Vagina (tissue), 2 donors: Measurements from ENCODE around the gene NDST1. TPM values are rescaled to one million over a fixed set of nuclear protein-coding genes. Genes with fewer than 3 reads are reported as not detected.

Source experiments
- DNase-seq, 2 donors: peaks; one replicate each; pipeline ENCODE4 v3.0.0-alpha.2; 2017; ENCODE audit errors: extremely low spot score in 2 of 2
- H3K27ac ChIP-seq: fragments of 200-600 bp; sonication (generic); one replicate; pipeline ENCODE4 v1.5.1; 2019
- H3K27me3 ChIP-seq: fragments of 200-600 bp; sonication (generic); one replicate; pipeline ENCODE4 v1.5.1; 2019
- H3K36me3 ChIP-seq, 2 donors: fragments of 200-600 bp; sonication (generic); one replicate each; pipeline ENCODE4 v1.5.1; 2017 to 2019
- H3K4me1 ChIP-seq: fragments of 200-600 bp; sonication (generic); one replicate; pipeline ENCODE4 v1.5.1; 2019
- H3K4me3 ChIP-seq, 2 donors: fragments of 200-600 bp; sonication (generic); 1 replicate in 1 of 2; 2 replicates in 1 of 2; pipeline ENCODE4 v1.5.1; 2016 to 2019
- H3K9me3 ChIP-seq: fragments of 200-600 bp; sonication (generic); one replicate; pipeline ENCODE4 v1.5.1; 2019
- POLR2A ChIP-seq, 2 donors: fragments of 450-650 bp; IDR thresholded peaks; one replicate each; pipeline ENCODE4 v1.6.1; 2017; ENCODE audit warnings: antibody characterized with exemption in 2 of 2, mild to moderate bottlenecking in 2 of 2, moderate library complexity in 2 of 2
- POLR2AphosphoS5 ChIP-seq, 2 donors: sonication (generic); formaldehyde crosslinking; IDR thresholded peaks; one replicate each; pipeline ENCODE4 v1.9.0; 2017; ENCODE audit warnings: antibody characterized with exemption in 2 of 2, mild to moderate bottlenecking in 2 of 2, low read depth in 1 of 2; ENCODE audit not compliant: insufficient read depth in 1 of 2
- intact Hi-C: fragments of 100-400 bp; cut with DNase I; formaldehyde crosslinking; loops from one replicate; pipeline ENCODE4 v1.15.1; 2023
- total RNA-seq: library from RNA; depleted of rRNA; stranded (reverse); fragments of >200 nt; gene quantifications from one replicate; pipeline ENCODE4 v1.2.3, GENCODE V29; 2016
- TF ChIP-seq, protein P1 (sequence below), 3 experiments: fragments of 450-650 bp in 2 of 3; fragments of 200-600 bp in 1 of 3; sonication (generic) in 1 of 3; IDR thresholded peaks; one replicate each; pipeline ENCODE4 v1.5.1; 2017 to 2019; ENCODE audit warnings: antibody characterized with exemption in 3 of 3, mild to moderate bottlenecking in 2 of 3, moderate library complexity in 2 of 3

The NDST1 gene
- total RNA-seq, 1 donor from 2014 or later = 73.9 TPM

DNA sequence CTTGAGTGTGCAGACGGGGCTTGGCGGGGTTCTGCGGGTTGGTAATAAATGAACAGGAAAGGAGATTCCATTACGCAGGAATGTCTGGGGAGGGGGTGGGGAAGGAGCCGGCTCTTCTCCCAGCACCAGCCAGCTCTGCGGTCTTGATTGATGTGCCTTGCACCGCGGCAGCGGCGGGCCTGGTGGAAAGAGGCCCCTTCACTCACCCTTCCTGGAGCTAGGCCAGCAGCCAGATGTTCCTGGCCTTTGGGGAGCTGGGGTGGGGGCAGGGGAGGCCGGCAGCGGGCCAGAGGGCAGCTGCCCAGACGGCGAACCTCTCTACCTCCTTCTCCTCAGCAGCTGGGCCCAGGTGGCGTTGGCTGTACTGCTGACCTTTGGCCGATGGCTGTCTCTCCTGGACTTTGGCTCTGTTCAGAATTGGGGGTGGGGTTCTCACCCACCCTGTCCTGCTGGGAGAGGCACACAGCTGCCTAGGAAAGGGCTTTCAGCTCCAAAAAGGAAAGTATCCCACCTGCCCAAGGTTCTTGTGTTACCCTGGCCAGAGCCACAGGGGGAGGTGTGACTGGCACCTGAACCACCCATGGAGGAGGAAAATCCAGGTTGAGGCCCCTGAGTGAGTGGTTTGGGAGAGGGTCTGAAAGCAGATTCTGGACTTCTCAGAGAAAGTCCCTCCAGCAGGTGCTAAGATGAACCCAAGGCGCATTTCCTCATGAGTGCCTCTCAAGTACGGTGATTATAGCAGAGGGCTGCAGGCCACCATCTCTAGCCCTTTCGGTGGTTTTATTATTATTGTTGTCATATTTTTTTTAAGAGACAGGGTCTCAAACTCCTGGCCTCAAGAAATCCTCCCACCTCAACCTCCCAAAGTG, 74.5 kb downstream of the NDST1 start:
- intact Hi-C loops = no loop called here
- no peak for DNase-seq
- H3K36me3 ChIP-seq = no peaks in the 10 kb centered on the region
- no peak overlapping the region for H3K4me3 ChIP-seq
- TF ChIP-seq POLR2A (IDR thresholded peaks at IDR 0.05) = no peak
- TF ChIP-seq POLR2AphosphoS5 (IDR thresholded peaks at IDR 0.05; ENCODE audit: insufficient read depth in 1 of 2, low read depth in 1 of 2) = no peak
- TF ChIP-seq, protein P1, sequence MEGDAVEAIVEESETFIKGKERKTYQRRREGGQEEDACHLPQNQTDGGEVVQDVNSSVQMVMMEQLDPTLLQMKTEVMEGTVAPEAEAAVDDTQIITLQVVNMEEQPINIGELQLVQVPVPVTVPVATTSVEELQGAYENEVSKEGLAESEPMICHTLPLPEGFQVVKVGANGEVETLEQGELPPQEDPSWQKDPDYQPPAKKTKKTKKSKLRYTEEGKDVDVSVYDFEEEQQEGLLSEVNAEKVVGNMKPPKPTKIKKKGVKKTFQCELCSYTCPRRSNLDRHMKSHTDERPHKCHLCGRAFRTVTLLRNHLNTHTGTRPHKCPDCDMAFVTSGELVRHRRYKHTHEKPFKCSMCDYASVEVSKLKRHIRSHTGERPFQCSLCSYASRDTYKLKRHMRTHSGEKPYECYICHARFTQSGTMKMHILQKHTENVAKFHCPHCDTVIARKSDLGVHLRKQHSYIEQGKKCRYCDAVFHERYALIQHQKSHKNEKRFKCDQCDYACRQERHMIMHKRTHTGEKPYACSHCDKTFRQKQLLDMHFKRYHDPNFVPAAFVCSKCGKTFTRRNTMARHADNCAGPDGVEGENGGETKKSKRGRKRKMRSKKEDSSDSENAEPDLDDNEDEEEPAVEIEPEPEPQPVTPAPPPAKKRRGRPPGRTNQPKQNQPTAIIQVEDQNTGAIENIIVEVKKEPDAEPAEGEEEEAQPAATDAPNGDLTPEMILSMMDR (IDR thresholded peaks at IDR 0.05) = no peak
- H3K27ac ChIP-seq = no peak overlapping the region
- H3K4me1 ChIP-seq = no peaks in the 10 kb centered on the region
- H3K27me3 ChIP-seq = no peaks in the 10 kb centered on the region
- H3K9me3 ChIP-seq = no peaks in the 10 kb centered on the region

DNA sequence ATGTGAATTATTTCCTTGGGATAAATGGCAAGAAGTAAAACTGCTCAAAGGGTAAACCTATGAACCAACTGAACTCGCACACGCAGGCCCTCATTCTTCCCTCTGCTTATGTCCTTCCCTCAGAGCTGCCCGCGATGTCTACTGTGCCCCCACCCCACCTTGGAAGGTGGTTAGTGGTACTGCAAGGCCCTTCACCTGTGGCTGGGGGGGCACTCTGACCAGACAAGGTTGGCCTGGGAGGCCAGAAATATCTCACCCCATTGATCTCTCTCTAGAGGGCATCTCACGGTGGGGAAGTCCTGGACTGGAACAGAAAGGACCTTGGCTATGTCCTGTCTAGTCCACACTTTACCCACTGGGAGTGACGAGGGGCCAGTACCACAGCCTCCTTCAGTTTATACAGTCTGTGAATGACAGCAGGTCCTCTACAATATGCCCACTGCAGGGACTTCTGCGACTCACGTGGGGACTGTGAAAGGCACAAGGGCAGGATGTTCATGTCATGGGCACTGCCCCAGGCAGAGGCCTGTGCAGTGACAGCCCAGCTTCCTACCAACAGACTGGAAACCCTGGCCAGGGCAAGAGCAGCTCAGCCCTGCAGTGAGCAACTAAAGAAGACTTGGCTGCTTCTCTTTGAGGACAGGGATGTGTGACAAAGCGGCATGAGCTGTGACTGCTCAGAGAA, 75.8 kb downstream of the NDST1 start:
- Histone ChIP-seq H3K9me3 (no peaks in the 10 kb centered on the region), H3K4me1 (no peaks in the 10 kb centered on the region), H3K27me3 (no peaks in the 10 kb centered on the region), H3K4me3 (no peak overlapping the region), H3K27ac (no peak overlapping the region), H3K36me3 (no peaks in the 10 kb centered on the region)
- intact Hi-C loops = no loop called here
- no peak for TF ChIP-seq POLR2A (IDR thresholded peaks at IDR 0.05)
- DNase-seq = no peak

DNA sequence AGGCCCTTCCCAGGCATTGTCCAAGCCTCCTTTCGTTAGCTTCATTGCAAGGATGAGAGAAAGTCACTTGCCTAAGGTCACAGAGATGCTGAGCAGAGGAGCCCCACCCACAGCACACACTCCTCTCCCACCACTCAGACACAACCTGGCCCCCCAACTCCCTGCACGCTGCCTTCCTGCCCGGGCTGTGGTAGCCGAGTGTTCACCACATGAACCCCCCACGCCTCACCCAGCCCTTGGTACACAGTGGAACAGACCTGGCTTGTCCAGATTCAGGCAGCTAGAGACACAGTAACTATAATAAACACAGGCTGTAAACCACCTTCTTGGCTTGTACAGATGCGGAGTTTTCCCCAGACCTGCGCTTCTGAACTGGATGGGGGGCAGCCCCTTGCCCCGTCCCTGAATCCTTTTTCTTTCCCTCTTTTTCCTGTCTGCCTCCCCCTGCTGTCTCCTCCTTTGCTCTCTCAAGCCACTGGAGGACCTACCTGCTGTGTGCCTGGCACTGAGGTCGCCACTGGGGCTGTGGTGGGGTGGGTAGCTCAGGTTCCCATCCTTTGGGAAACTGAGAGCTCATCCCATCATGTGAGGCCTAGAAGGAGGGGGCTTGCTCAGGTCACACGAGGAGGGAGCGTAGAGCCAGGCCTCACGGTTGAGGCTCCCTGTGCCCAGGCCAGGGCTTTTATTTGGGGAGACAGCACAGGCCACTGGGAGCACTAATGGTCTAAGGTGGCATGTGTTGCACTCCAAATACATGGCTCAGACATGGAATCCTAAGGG, 76.8 kb downstream of the NDST1 start:
- DNase-seq = no peak
- H3K4me1 ChIP-seq = peaks cover 5% of the 10 kb centered on the region
- no peak overlapping the region for H3K4me3 ChIP-seq
- no peaks in the 10 kb centered on the region for H3K9me3 ChIP-seq
- TF ChIP-seq, protein P1 (IDR thresholded peaks at IDR 0.05) = no peak
- TF ChIP-seq POLR2AphosphoS5 (IDR thresholded peaks at IDR 0.05; ENCODE audit: insufficient read depth in 1 of 2, low read depth in 1 of 2) (no peak), POLR2A (IDR thresholded peaks at IDR 0.05) (no peak)
- H3K27ac ChIP-seq = no peak overlapping the region
- no peaks in the 10 kb centered on the region for H3K36me3 ChIP-seq
- intact Hi-C loops = no loop called here
- H3K27me3 ChIP-seq = no peaks in the 10 kb centered on the region

DNA sequence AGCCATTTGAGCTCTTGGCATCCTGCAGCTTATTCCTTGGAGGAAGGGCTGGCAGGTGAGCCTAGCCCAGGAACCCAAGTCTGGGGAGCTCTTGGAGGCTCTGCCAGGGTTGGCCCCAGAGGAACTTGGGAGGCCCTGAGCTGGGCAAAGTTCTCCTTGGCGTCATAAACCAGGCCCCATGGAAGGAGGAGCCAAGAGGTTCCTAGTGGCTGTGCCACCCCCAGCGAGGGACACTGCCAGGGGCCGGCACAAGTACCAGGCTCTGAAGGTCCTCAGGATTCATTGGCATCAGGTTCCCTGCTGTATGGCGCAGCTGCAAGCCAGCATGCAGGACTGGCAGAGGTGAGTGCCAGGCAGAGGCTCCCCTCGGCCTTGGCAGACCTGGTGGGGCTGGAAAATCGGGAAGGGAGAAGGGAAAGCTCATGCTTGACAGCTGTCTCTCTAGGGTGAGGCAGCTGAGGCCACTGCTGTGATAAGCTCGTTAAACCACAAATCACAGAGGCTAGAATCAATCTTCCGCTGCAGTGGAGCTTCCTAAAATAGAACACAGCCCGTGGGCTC, 77.9 kb downstream of the NDST1 start:
- TF ChIP-seq POLR2A (IDR thresholded peaks at IDR 0.05) = no peak
- TF ChIP-seq, protein P1 (IDR thresholded peaks at IDR 0.05) = no peak
- no peak for TF ChIP-seq POLR2AphosphoS5 (IDR thresholded peaks at IDR 0.05; ENCODE audit: insufficient read depth in 1 of 2, low read depth in 1 of 2)
- intact Hi-C loops = no loop called here
- Histone ChIP-seq H3K27me3 (no peaks in the 10 kb centered on the region), H3K36me3 (no peaks in the 10 kb centered on the region), H3K27ac (no peak overlapping the region), H3K4me3 (no peak overlapping the region), H3K9me3 (no peaks in the 10 kb centered on the region), H3K4me1 (peaks cover 16% of the 10 kb centered on the region)
- DNase-seq = no peak

DNA sequence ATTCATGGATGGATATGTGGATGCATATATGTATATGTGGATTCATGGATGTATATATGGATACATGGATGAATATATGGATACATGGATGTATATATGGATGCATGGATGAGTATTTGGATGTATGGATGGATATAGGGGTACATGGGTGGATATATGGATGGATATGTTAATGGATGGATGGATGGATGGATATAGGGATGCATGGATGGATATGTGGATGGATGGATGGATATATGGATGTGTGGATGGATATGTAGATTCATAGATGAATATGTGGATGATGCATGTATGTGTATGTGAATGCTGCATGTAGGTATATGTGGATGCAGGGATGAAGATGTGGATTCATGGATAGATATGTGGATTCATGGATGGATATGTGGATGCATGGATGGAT, 79.1 kb downstream of the NDST1 start:
- Histone ChIP-seq H3K27ac (no peak overlapping the region), H3K36me3 (no peaks in the 10 kb centered on the region), H3K27me3 (no peaks in the 10 kb centered on the region), H3K4me3 (no peak overlapping the region), H3K9me3 (no peaks in the 10 kb centered on the region), H3K4me1 (peaks cover 21% of the 10 kb centered on the region)
- no peak for DNase-seq
- intact Hi-C loops = no loop called here
- no peak for TF ChIP-seq POLR2A (IDR thresholded peaks at IDR 0.05)
- no peak for TF ChIP-seq POLR2AphosphoS5 (IDR thresholded peaks at IDR 0.05; ENCODE audit: insufficient read depth in 1 of 2, low read depth in 1 of 2)
- TF ChIP-seq, protein P1 (IDR thresholded peaks at IDR 0.05) = no peak
